ENCODE measurements around the gene TMCO4. TPM values are rescaled to one million over a fixed set of nuclear protein-coding genes. Genes with fewer than 3 reads are reported as not detected.

Gene TMCO4
- total and polyA plus RNA-seq, 2 donors (not counting 1 experiment from before 2014, with no cell fraction given), result 21.7 to 31.3 TPM

GRCh38 chr1:19705464-19705863 lies 94.3 kb downstream of the TMCO4 start:
- Histone ChIP-seq H3K4me1 (ENCODE audit: control insufficient read depth in 2 of 2, insufficient read depth in 2 of 2, low read length in 2 of 2) (no peaks in the 10 kb centered on the region), H3K27me3 (replicated peaks in 1 of 4; ENCODE audit: control extremely low read depth in 1 of 4, control insufficient read depth in 3 of 4, insufficient read depth in 4 of 4, low read length in 3 of 4) (no peaks in the 10 kb centered on the region), H3K27ac (ENCODE audit: low read length in 2 of 2) (no peak overlapping the region), H4K20me1 (ENCODE audit: control insufficient read depth, insufficient read depth, low read length, poor library complexity, severe bottlenecking) (no peaks in the 10 kb centered on the region), H3K9me3 (ENCODE audit: control extremely low read depth in 1 of 3, control insufficient read depth in 2 of 3, insufficient read depth in 1 of 3, low read length in 2 of 3) (no peaks in the 10 kb centered on the region), H3K79me2 (ENCODE audit: control insufficient read depth, insufficient read depth, low read length) (no peaks in the 10 kb centered on the region), H3K4me3 (ENCODE audit: control extremely low read depth in 1 of 5, extremely low read depth in 1 of 5, insufficient read depth in 1 of 5, low read depth in 2 of 5, low read length in 4 of 5) (no peak overlapping the region), H3K4me2 (replicated peaks; ENCODE audit: low read depth, low read length, poor library complexity, severe bottlenecking) (no peak overlapping the region), H3K9ac (ENCODE audit: low read length) (no peak overlapping the region), H3K36me3 (replicated peaks in 1 of 2; ENCODE audit: control extremely low read depth in 1 of 2, control insufficient read depth in 1 of 2, extremely low read depth in 1 of 2, insufficient read depth in 2 of 2, low read length in 1 of 2) (peaks cover 0 to 3% of the 10 kb centered on the region in 2 experiments), H2AFZ (ENCODE audit: insufficient read depth, low read depth, low read length, poor library complexity, severe bottlenecking) (no peak overlapping the region)
- Mint-ChIP-seq H3K4me3 (no peak overlapping the region), H3K27me3 (no peaks in the 10 kb centered on the region), H3K27ac (no peak overlapping the region), H3K4me1 (peaks cover 3% of the 10 kb centered on the region), H3K9me3 (ENCODE audit: insufficient read depth) (no peaks in the 10 kb centered on the region)
- TF ChIP-seq, protein P1, sequence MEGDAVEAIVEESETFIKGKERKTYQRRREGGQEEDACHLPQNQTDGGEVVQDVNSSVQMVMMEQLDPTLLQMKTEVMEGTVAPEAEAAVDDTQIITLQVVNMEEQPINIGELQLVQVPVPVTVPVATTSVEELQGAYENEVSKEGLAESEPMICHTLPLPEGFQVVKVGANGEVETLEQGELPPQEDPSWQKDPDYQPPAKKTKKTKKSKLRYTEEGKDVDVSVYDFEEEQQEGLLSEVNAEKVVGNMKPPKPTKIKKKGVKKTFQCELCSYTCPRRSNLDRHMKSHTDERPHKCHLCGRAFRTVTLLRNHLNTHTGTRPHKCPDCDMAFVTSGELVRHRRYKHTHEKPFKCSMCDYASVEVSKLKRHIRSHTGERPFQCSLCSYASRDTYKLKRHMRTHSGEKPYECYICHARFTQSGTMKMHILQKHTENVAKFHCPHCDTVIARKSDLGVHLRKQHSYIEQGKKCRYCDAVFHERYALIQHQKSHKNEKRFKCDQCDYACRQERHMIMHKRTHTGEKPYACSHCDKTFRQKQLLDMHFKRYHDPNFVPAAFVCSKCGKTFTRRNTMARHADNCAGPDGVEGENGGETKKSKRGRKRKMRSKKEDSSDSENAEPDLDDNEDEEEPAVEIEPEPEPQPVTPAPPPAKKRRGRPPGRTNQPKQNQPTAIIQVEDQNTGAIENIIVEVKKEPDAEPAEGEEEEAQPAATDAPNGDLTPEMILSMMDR (IDR thresholded peaks at IDR 0.05), result no peak
- TF ChIP-seq EZH2 (IDR thresholded peaks at IDR 0.05; ENCODE audit: borderline replicate concordance, insufficient read depth, low read depth, low read length, poor library complexity, severe bottlenecking), result no peak
- ChIA-PET POLR2A (no interaction called here), CTCF (interaction anchor here (0.6 to 3.9 kb wide), 6 partner anchors 11 to 327 kb away, joined by 3 to 49 read pairs (median 4); no protein-coding TSS in a partner anchor)
- DNase-seq (no peak), ATAC-seq (ENCODE audit: low read depth) (no peak)
- WGBS (ENCODE audit: insufficient coverage), result no CpG with 5 or more reads among the region's 4 CpGs
- intact Hi-C loops (cut with micrococcal nuclease), result no loop called here

DNA sequence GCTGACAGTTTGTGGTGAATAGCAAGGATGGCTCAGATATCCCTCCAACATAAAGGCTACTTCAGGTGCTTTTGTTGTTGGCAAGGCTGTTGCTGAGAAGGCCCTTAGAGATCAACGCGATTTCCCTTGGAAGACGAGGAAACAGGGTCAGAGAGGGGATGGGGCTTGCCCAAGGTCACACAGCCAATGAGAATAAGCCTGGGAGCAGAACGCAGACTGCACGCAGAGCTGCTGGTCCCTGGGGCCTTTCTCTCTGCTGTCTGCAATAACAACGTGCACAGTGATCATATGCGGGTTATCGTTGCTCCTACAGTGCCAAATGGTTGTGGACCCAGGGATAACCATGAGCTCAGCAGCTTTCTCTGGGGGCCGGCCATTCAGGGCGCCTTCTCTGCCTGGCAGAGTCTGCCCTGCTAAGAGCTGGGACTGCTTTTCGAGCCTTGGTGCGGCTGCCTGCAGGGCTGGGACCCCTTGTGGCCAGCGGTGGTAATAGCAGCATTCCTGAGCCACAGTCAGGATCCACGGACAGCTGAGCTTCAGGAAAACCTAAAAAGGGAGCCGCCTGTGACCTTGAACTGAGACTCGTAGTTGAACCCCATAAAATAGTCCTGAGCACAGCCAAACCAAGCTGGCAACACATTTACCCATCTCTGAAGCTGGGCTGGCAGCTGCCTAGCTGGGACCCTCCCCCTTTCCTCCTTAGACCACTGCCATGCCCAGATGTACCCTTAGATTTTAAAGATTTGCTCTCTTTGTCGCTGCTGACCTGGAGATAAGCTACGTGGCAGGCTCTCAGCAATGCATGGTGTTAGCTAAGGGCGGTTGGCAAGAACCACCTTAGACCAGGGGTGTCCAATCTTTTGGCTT lies 95.2 kb downstream of the TMCO4 start:
- peak; percentile 58 for ATAC-seq (ENCODE audit: low read depth)
- TF ChIP-seq, protein P1 (IDR thresholded peaks at IDR 0.05), result peak; percentile 88
- no peak for TF ChIP-seq EZH2 (IDR thresholded peaks at IDR 0.05; ENCODE audit: borderline replicate concordance, insufficient read depth, low read depth, low read length, poor library complexity, severe bottlenecking)
- DNase-seq, result peak; percentile 56

More for the DNA sequence above, 95.2 kb downstream of the TMCO4 start:
- Histone ChIP-seq H3K4me3 (ENCODE audit: control extremely low read depth in 1 of 5, extremely low read depth in 1 of 5, insufficient read depth in 1 of 5, low read depth in 2 of 5, low read length in 4 of 5) (no peak overlapping the region), H3K36me3 (replicated peaks in 1 of 2; ENCODE audit: control extremely low read depth in 1 of 2, control insufficient read depth in 1 of 2, extremely low read depth in 1 of 2, insufficient read depth in 2 of 2, low read length in 1 of 2) (peaks cover 0 to 7% of the 10 kb centered on the region in 2 experiments), H2AFZ (ENCODE audit: insufficient read depth, low read depth, low read length, poor library complexity, severe bottlenecking) (no peak overlapping the region), H3K4me2 (replicated peaks; ENCODE audit: low read depth, low read length, poor library complexity, severe bottlenecking) (no peak overlapping the region), H3K27me3 (replicated peaks in 1 of 4; ENCODE audit: control extremely low read depth in 1 of 4, control insufficient read depth in 3 of 4, insufficient read depth in 4 of 4, low read length in 3 of 4) (no peaks in the 10 kb centered on the region), H4K20me1 (ENCODE audit: control insufficient read depth, insufficient read depth, low read length, poor library complexity, severe bottlenecking) (no peaks in the 10 kb centered on the region), H3K4me1 (ENCODE audit: control insufficient read depth in 2 of 2, insufficient read depth in 2 of 2, low read length in 2 of 2) (no peaks in the 10 kb centered on the region), H3K79me2 (ENCODE audit: control insufficient read depth, insufficient read depth, low read length) (no peaks in the 10 kb centered on the region), H3K9me3 (ENCODE audit: control extremely low read depth in 1 of 3, control insufficient read depth in 2 of 3, insufficient read depth in 1 of 3, low read length in 2 of 3) (no peaks in the 10 kb centered on the region), H3K27ac (ENCODE audit: low read length in 2 of 2) (no peak overlapping the region), H3K9ac (ENCODE audit: low read length) (no peak overlapping the region)
- POLR2A ChIA-PET, result no interaction called here
- CTCF ChIA-PET, result interaction anchor here (0.8 to 3.9 kb wide), 11 partner anchors 10 to 787 kb away, joined by 3 to 49 read pairs (median 3); no protein-coding TSS in a partner anchor
- Mint-ChIP-seq H3K27me3 (no peaks in the 10 kb centered on the region), H3K9me3 (ENCODE audit: insufficient read depth) (no peaks in the 10 kb centered on the region), H3K4me3 (no peak overlapping the region), H3K4me1 (peaks cover 3% of the 10 kb centered on the region), H3K27ac (no peak overlapping the region)
- WGBS (ENCODE audit: insufficient coverage), result 58% methylated on average over 19 of the region's 19 CpGs
- intact Hi-C loops (cut with micrococcal nuclease), result loop anchor here (1.0 kb wide), 1 partner anchor 43 kb away; no protein-coding TSS in a partner anchor

Measured in B cell (primary cell).